GM12878 (cell line): ENCODE measurements around the gene TATDN2. TPM values are rescaled to one million over a fixed set of nuclear protein-coding genes. Genes with fewer than 3 reads are reported as not detected.

ENCODE experiments used
- ATAC-seq: fragments of 200-7000 bp; cut with Tn5 transposase; 3 replicates; pipeline ENCODE4 v1.9.1; 2020; ENCODE audit warnings: mild to moderate bottlenecking, moderate library complexity
- BruUV-seq: library from RNA; stranded (reverse); fragments of 400-500 nt; replicated peaks from 2 replicates; lab custom pipeline; 2021; lab: Mats Ljungman, UMichigan
- CTCF ChIA-PET: fragments of 300-600 bp; sonication (Branson Sonifier 250); formaldehyde crosslinking; extraction: SDS; loops from one replicate; lab custom pipeline; 2021; ENCODE audit warnings: inconsistent platforms; lab: Yijun Ruan, JAX
- POLR2A ChIA-PET: fragments of 350-600 bp; formaldehyde crosslinking; extraction: SDS; loops from one replicate; lab custom pipeline; 2021; ENCODE audit warnings: inconsistent platforms; lab: Charles Lee
- RAD21 ChIA-PET: fragments of 300-600 bp; sonication (Branson Sonifier 250); formaldehyde crosslinking; loops from one replicate; lab custom pipeline; 2023; ENCODE audit warnings: antibody characterized with exemption; ENCODE audit not compliant: unreplicated experiment; lab: Charles Lee
- SMC1A ChIA-PET: fragments of 300-600 bp; sonication (Branson Sonifier 250); formaldehyde crosslinking; loops from one replicate; lab custom pipeline; 2023; ENCODE audit not compliant: unreplicated experiment, uncharacterized antibody; lab: Charles Lee
- DNase-seq: peaks from one replicate; pipeline ENCODE4 v3.0.0-alpha.2; 2011; ENCODE audit warnings: low read depth, low spot score
- FAIRE-seq: peaks from 3 replicates; lab custom pipeline; 2011; peaks lifted over from hg19 to GRCh38; lab: Jason Lieb, UNC
- H2AFZ ChIP-seq: 2 replicates; pipeline ENCODE4 v1.6.0; 2011; ENCODE audit warnings: low read depth, low read length, control low read depth; ENCODE audit not compliant: control insufficient read depth
- H3K27ac ChIP-seq: 2 replicates; pipeline ENCODE4 v1.5.1; 2011; ENCODE audit warnings: control low read depth; ENCODE audit not compliant: control insufficient read depth, insufficient read depth
- H3K27me3 ChIP-seq, 2 experiments: replicated peaks in 1 of 2; 2 replicates each; pipeline versions ENCODE4 v1.6.0 to v1.6.1; 2011; ENCODE audit warnings: low read length in 1 of 2; ENCODE audit not compliant: control insufficient read depth in 2 of 2, insufficient read depth in 2 of 2
- H3K36me3 ChIP-seq, 2 experiments: 2 replicates each; pipeline ENCODE4 v1.5.1; 2011; ENCODE audit warnings: low read length in 1 of 2; ENCODE audit not compliant: control insufficient read depth in 2 of 2, insufficient read depth in 2 of 2
- H3K4me1 ChIP-seq: 2 replicates; pipeline ENCODE4 v1.6.1; 2011; ENCODE audit warnings: mild to moderate bottlenecking, low read length, moderate library complexity, mixed read lengths; ENCODE audit not compliant: control insufficient read depth, insufficient read depth
- H3K4me2 ChIP-seq: 2 replicates; pipeline ENCODE4 v1.6.0; 2011; ENCODE audit warnings: control low read depth; ENCODE audit not compliant: control insufficient read depth, insufficient read depth
- H3K4me3 ChIP-seq: fragments of 200-600 bp; sonication (generic); 2 replicates; pipeline ENCODE4 v1.5.1; 2016
- H3K79me2 ChIP-seq: 2 replicates; pipeline ENCODE4 v1.6.0; 2011; ENCODE audit warnings: low read length; ENCODE audit not compliant: control insufficient read depth, insufficient read depth
- H3K9ac ChIP-seq: 2 replicates; pipeline ENCODE4 v1.8.0; 2011; ENCODE audit warnings: low read length, control low read depth, mixed read lengths; ENCODE audit not compliant: control insufficient read depth, insufficient read depth
- H3K9me3 ChIP-seq: replicated peaks from 3 replicates; pipeline ENCODE4 v1.5.1; 2011; ENCODE audit warnings: mild to moderate bottlenecking, low read length; ENCODE audit not compliant: control insufficient read depth, insufficient read depth
- H4K20me1 ChIP-seq: 2 replicates; pipeline ENCODE4 v1.6.0; 2011; ENCODE audit not compliant: control insufficient read depth, insufficient read depth
- BCL11A ChIP-seq: IDR thresholded peaks from 2 replicates; pipeline ENCODE4 v1.6.1; 2011; ENCODE audit warnings: low read depth, low read length
- FOXM1 ChIP-seq: IDR thresholded peaks from 2 replicates; pipeline ENCODE4 v1.6.1; 2012; ENCODE audit warnings: low read depth, mild to moderate bottlenecking, inconsistent platforms, low read length, moderate library complexity
- HDGF ChIP-seq: fragments of 450-650 bp; IDR thresholded peaks from 2 replicates; pipeline ENCODE4 v1.6.1; 2016; ENCODE audit warnings: antibody characterized with exemption
- POLR2A ChIP-seq: IDR thresholded peaks from 2 replicates; pipeline ENCODE4 v1.6.1; 2011; ENCODE audit warnings: low read depth, mild to moderate bottlenecking, low read length
- TCF3 ChIP-seq: IDR thresholded peaks from 2 replicates; pipeline ENCODE4 v1.6.1; 2012; ENCODE audit warnings: low read depth, mild to moderate bottlenecking, low read length, borderline replicate concordance; ENCODE audit not compliant: insufficient read depth
- ZNF207 ChIP-seq: fragments of 450-650 bp; IDR thresholded peaks from 2 replicates; pipeline ENCODE4 v1.6.1; 2014; ENCODE audit warnings: antibody characterized with exemption, mild to moderate bottlenecking, borderline replicate concordance
- WGBS: methylation state at CpG from one replicate; pipeline ENCODE4 v1.1.6; 2016; ENCODE audit warnings: low lambda C conversion rate; ENCODE audit not compliant: insufficient replicate concordance, insufficient coverage; ENCODE audit errors: missing lambda C conversion rate; 5-methylcytosine and 5-hydroxymethylcytosine counted together
- in situ Hi-C: fragments of 300-500 bp; cut with MboI; formaldehyde crosslinking; loops from 9 replicates; pipeline ENCODE4 v1.14.3; 2018; ENCODE audit warnings: mixed read lengths
- intact Hi-C: fragments of 100-400 bp; cut with micrococcal nuclease; formaldehyde crosslinking; loops from one replicate; pipeline ENCODE4 v1.14.2; 2022; ENCODE audit not compliant: unreplicated experiment
- polyA plus RNA-seq, 11 experiments: library from polyadenylated mRNA; depleted of rRNA in 4 of 11; unstranded in 6 of 11; stranded (reverse) in 5 of 11; fragments of >200 nt; fragmentation: Nextera tagmentation in 4 of 11; fragmentation: Illumina TruSeq in 1 of 11; extraction: Ambion mirVana in 4 of 11; extraction: Trizol in 1 of 11; gene quantifications; 1 replicate in 1 of 11; 2 replicates in 10 of 11; pipeline versions ENCODE4 v1.2.1 to v1.2.3, GENCODE V29; 2011 to 2016; ENCODE audit warnings: inconsistent platforms in 2 of 11, missing spikeins in 2 of 11, low read depth in 1 of 11
- total RNA-seq, 4 experiments: library from RNA; depleted of rRNA in 3 of 4; stranded (reverse); fragments of >200 nt in 3 of 4; fragmentation: Illumina TruSeq in 1 of 4; extraction: Trizol in 1 of 4; gene quantifications; 2 replicates each; pipeline versions ENCODE4 v1.2.1 to v1.2.3, GENCODE V29; 2013 to 2021
- TF ChIP-seq, protein P1 (sequence below): fragments of 450-650 bp; IDR thresholded peaks from 2 replicates; pipeline ENCODE4 v1.6.1; 2018; ENCODE audit warnings: mild to moderate bottlenecking, low read depth, moderate library complexity; ENCODE audit not compliant: partially characterized antibody
- TF ChIP-seq, protein P2 (sequence below): IDR thresholded peaks from 2 replicates; pipeline ENCODE4 v1.6.1; 2011; ENCODE audit warnings: borderline replicate concordance, low read depth, mild to moderate bottlenecking, moderate library complexity, low read length; ENCODE audit not compliant: insufficient read depth, poor library complexity, severe bottlenecking
- TF ChIP-seq, protein P3 (sequence below): IDR thresholded peaks from 2 replicates; pipeline ENCODE4 v1.6.1; 2011; ENCODE audit warnings: low read depth, low read length, improper control_type of control experiment, borderline replicate concordance

Gene TATDN2
- total and polyA plus RNA-seq, 10 of the 15 experiments (the other 5 are each of a cell fraction or from before 2014, with no cell fraction given): 4.2 to 36.5 (median 15.8) TPM

- no peak overlapping the region for H3K9ac ChIP-seq
- 92% methylated on average over 9 of the region's 9 CpGs for WGBS
- FAIRE-seq (no peak), DNase-seq (no peak), ATAC-seq (peak; percentile 24)
- H3K9me3 ChIP-seq: no peaks in the 10 kb centered on the region; the same call in 1 of the 3 replicates
- H4K20me1 ChIP-seq: no peaks in the 10 kb centered on the region
- no peak overlapping the region for H3K4me3 ChIP-seq
- in situ Hi-C loops (no loop called here), intact Hi-C loops (no loop called here)
- H3K79me2 ChIP-seq: peaks cover 1% of the 10 kb centered on the region; the same call in 1 of the 2 replicates
- SMC1A ChIA-PET: no interaction called here
- TF ChIP-seq, protein P1, sequence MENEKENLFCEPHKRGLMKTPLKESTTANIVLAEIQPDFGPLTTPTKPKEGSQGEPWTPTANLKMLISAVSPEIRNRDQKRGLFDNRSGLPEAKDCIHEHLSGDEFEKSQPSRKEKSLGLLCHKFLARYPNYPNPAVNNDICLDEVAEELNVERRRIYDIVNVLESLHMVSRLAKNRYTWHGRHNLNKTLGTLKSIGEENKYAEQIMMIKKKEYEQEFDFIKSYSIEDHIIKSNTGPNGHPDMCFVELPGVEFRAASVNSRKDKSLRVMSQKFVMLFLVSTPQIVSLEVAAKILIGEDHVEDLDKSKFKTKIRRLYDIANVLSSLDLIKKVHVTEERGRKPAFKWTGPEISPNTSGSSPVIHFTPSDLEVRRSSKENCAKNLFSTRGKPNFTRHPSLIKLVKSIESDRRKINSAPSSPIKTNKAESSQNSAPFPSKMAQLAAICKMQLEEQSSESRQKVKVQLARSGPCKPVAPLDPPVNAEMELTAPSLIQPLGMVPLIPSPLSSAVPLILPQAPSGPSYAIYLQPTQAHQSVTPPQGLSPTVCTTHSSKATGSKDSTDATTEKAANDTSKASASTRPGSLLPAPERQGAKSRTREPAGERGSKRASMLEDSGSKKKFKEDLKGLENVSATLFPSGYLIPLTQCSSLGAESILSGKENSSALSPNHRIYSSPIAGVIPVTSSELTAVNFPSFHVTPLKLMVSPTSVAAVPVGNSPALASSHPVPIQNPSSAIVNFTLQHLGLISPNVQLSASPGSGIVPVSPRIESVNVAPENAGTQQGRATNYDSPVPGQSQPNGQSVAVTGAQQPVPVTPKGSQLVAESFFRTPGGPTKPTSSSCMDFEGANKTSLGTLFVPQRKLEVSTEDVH: no peak
- TF ChIP-seq BCL11A (no peak), TCF3 (0 out of 2 replicates have a peak, but pooled peaks have one; percentile 28), HDGF (no peak), FOXM1 (no peak), ZNF207 (no peak), POLR2A (peak; percentile 55; the same call in 1 of the 2 replicates)
- TF ChIP-seq, protein P2, sequence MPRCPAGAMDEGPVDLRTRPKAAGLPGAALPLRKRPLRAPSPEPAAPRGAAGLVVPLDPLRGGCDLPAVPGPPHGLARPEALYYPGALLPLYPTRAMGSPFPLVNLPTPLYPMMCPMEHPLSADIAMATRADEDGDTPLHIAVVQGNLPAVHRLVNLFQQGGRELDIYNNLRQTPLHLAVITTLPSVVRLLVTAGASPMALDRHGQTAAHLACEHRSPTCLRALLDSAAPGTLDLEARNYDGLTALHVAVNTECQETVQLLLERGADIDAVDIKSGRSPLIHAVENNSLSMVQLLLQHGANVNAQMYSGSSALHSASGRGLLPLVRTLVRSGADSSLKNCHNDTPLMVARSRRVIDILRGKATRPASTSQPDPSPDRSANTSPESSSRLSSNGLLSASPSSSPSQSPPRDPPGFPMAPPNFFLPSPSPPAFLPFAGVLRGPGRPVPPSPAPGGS: peak; percentile 37
- TF ChIP-seq, protein P3, sequence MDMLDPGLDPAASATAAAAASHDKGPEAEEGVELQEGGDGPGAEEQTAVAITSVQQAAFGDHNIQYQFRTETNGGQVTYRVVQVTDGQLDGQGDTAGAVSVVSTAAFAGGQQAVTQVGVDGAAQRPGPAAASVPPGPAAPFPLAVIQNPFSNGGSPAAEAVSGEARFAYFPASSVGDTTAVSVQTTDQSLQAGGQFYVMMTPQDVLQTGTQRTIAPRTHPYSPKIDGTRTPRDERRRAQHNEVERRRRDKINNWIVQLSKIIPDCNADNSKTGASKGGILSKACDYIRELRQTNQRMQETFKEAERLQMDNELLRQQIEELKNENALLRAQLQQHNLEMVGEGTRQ: no peak
- H3K27ac ChIP-seq: peak overlapping the region; percentile 58
- BruUV-seq: no TSS peak
- RAD21 ChIA-PET: no interaction called here
- CTCF ChIA-PET: no interaction called here
- peaks cover 19 to 35% of the 10 kb centered on the region in 2 experiments for H3K36me3 ChIP-seq
- no peak overlapping the region for H3K4me2 ChIP-seq
- POLR2A ChIA-PET: interaction anchor here (0.6 to 1.2 kb wide), 3 partner anchors 13 to 456 kb away, joined by 3 to 4 read pairs (median 3); partner anchors contain the start of gene RPUSD3
- peaks cover 9% of the 10 kb centered on the region for H3K4me1 ChIP-seq
- H3K27me3 ChIP-seq: no peaks in the 10 kb centered on the region
- H2AFZ ChIP-seq: no peak overlapping the region
Observed at GRCh38 chr3:10300087-10300486, 51.8 kb downstream of the TATDN2 start.
